ENCODE results near the gene PYGB.
"Not testable (repeated sequence)": the region's sequence is repeated elsewhere in the genome, so short reads cannot be mapped to it uniquely, and the experiment has no call there.

PYGB gene

DNA sequence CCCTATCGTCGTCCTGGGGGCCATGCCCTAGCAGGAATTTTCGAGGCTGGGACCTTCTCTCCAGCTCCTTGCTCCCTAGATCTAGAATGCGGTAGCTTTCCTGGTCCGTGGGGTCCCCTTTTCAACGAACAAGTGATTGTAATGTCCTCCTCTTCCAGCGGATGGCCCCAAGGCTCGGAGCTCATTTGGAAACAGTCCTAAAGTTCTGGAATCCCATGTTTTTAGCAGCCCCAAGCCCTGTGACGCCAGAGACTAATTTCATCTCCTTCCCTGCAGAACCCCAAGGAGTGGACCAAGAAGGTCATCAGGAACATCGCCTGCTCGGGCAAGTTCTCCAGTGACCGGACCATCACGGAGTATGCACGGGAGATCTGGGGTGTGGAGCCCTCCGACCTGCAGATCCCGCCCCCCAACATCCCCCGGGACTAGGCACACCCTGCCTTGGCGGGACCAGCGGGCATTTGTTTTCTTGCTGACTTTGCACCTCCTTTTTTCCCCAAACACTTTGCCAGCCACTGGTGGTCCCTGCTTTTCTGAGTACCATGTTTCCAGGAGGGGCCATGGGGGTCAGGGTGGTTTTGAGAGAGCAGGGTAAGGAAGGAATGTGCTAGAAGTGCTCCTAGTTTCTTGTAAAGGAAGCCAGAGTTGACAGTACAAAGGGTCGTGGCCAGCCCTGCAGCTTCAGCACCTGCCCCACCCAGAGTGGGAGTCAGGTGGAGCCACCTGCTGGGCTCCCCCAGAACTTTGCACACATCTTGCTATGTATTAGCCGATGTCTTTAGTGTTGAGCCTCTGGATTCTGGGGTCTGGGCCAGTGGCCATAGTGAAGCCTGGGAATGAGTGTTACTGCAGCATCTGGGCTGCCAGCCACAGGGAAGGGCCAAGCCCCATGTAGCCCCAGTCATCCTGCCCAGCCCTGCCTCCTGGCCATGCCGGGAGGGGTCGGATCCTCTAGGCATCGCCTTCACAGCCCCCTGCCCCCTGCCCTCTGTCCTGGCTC, 48.5 kb downstream of the PYGB start:
- DNase-seq (ENCODE audit: low spot score), result no peak

DNA sequence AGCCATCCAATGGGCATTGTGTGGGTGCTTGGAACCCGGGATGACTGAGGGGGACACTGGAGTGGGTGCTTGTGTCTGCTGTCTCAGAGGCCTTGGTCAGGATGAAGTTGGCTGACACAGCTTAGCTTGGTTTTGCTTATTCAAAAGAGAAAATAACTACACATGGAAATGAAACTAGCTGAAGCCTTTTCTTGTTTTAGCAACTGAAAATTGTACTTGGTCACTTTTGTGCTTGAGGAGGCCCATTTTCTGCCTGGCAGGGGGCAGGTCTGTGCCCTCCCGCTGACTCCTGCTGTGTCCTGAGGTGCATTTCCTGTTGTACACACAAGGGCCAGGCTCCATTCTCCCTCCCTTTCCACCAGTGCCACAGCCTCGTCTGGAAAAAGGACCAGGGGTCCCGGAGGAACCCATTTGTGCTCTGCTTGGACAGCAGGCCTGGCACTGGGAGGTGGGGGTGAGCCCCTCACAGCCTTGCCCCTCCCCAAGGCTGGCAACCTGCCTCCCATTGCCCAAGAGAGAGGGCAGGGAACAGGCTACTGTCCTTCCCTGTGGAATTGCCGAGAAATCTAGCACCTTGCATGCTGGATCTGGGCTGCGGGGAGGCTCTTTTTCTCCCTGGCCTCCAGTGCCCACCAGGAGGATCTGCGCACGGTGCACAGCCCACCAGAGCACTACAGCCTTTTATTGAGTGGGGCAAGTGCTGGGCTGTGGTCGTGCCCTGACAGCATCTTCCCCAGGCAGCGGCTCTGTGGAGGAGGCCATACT, 49.4 kb downstream of the PYGB start:
- no peak for DNase-seq (ENCODE audit: low spot score)

DNA sequence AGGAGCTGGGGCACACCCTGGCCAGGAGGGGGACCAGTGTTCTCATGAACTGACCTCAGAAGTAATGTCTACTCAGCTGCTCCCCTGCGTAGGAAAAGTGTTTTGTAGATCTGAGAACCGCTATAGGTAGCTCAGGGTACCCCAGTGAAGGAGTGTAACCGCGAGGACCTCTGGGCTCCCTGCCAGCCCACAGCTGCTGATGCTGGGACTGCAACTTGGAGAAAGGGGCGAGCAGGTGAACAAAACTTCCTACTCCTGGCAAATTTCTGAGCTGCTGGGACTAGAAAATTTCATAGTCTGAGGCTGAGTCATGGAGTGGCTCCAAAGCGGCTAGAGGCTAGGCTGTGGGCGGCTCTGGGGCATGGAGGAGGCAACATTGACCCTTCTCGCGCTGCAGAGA, 51.9 kb downstream of the PYGB start:
- peak; percentile 21 for DNase-seq (ENCODE audit: low spot score)

DNA sequence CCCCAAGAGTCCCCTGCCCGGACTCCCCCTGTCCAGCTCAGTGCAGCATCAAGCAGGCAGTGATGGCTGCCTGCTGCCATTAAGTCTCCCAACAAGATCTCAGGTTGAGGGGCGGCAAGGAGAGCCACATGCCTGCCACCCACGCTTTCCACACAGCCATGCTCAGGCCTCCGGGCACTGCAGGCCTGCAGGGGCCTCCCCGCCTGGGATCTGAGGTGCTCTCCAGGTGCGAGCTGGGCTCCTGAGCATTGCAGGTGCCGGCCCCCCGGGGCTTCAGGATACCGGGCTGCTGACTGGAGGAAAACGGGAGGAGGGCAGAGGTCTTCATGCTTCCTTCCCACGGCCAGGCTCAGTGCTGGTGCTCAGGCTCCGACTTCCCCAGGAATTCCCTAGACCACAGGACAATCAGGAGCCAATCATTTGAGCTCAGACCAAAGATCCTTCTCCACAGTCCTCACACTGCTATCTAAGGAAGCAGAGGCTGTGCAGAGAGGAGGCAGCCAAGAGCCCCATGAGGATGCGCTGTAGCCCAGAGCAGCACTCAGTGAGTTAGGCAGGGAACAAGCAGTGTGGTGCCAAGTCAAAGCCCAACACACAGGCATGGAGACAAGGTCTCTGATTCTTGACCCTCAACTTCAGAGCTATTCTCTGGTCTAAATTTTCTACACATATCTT, 52.7 kb downstream of the PYGB start:
- no peak for DNase-seq (ENCODE audit: low spot score)

DNA sequence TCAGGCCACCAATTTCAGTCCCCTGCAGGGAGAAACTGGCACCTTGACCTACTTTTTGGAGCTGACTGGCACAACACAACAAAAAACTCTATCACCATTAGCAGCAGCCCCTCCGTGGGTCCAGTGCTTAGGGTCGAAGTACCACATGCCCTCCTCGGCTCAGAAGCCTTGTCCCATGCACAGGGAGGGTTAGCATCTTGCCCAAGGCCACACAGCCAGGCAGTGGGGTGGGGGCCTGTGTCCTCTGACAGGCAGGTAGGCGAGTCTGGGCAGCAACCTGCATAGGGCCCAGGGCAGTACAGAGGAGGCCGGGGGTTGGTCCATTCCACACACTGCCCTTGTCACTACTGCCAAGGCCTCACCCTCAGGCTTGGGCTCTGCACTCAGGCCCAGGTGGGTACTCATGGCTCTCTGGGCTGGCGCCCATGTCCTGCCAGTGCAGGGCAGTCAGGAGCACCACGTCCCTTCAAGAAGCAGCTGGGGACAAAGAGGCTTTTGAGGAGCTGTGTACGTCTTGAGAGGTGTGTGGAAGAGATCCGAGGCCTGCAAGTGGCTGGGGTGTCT, 53.6 kb downstream of the PYGB start:
- DNase-seq (ENCODE audit: low spot score), result no peak

DNA sequence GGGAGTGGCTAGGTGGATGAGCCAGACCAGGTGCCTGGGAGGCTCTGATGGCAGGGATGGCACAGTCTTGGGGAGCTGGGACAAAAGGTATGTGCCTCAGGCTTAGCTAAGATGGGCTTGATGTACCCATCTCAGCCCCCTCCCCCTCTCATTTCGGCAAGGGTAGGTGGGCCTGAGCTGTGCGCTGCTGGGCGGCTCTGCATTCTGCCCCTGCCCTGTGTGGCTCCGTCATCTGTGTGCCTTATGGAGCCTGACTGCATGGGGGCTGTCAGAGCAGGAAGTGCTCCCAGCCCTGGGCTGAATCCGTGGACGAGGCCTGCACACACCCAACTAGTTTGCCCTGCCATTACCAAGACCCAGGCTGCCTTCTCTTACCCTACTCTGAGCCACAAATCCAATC, 54.7 kb downstream of the PYGB start:
- no peak for DNase-seq (ENCODE audit: low spot score)

DNA sequence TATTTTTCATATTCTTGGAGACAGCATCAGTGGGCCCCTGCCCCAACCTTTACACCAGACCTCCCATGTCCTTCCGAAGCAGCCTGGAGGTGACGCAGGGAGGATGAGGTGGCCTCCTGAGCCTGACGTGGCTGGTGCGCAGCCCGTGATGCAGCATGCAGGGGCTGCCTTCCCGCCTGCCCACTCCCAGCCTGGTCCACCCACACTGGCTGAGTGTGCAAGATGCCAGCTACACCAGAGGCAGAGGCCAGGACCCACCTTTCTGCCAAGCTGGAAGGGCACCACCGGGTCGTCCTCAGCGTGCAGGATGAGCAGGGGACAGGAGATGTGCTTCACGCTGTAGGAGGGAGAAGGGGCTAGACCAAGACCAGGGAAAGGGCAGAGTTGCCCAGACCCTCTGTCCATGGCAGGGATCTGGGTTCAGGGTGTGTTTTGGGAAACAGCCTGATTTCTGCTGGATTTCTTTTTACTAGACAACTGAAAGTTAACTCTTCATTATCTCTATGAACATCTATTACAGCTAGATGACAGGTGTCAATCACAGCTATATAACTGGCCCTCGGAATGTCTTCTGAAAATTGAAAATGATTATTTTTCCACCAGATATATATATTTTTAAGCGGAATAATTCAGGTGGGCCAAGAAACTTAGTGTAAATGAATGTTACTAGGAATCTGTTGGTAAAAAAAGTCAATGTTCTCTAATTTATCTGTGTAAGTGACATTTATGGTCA, 55.6 kb downstream of the PYGB start:
- no peak for DNase-seq (ENCODE audit: low spot score)

DNA sequence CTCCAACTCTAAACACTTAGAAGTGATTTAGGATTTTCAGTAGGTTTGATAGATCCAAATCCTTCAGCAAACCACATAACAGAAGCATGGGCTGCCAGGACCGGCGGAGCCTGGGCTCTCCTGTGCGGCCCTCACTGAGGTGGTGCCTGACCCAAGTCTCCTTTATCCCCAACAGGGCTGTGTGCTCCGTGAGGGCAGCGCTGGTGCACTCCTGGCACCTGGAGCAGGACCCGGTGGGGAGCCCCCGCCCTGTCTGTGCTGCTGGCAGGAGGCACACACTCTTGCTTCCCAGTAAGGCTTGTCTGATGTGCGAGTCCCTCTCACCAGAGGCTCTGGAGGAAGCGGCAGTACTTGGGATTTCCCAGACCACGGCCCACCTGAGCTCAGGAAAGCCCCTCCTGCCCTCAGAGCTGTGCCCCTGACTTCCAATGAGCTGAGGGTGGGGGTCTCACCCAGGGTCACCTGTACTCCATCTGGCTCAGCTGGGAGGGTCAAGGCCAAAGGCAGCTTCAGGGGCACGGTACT, 56.2 kb downstream of the PYGB start:
- no peak for DNase-seq (ENCODE audit: low spot score)

DNA sequence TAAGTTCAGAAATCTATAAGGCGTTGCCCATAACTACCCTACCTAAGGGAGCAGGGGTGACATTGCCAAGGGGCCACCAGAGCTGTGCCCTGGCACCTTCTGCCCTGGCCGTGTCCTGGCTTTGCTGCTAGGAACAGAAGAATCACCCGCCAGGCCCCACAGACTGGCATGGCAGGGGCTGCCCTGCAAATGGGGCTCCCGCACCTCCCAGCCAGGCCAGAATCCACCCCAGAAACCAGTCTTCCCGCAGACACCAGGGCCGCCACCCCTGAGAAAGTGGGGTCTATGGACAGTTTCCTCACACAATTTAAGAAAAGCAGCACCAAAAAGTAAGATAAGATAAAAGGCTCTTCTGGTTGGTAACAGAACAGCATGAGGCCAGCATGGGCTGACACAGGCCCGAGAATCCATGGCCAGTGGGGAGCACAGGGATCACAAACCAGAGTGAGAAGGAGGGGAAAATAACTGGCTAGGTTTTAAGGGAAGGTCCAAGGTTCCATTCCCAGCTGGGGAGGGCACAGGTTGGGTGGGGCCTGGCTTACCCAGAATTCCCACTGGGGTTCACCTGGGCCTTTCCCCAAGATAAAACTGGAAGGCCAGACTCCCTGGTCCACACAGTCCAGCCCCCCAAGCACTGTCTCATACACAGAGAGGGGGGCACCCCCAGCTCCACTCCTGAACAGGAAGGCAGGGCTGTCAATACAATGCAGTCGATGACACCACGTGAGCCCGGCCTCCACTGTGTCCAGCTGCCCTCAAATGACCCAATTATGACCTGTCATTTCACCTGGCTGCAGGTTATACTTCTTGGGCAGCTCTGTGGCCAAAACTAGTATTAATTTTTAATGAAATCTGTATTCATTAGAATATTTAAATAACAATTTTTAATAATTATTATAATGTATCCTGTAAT, 59.4 kb downstream of the PYGB start:
- DNase-seq (ENCODE audit: low spot score), result no peak

DNA sequence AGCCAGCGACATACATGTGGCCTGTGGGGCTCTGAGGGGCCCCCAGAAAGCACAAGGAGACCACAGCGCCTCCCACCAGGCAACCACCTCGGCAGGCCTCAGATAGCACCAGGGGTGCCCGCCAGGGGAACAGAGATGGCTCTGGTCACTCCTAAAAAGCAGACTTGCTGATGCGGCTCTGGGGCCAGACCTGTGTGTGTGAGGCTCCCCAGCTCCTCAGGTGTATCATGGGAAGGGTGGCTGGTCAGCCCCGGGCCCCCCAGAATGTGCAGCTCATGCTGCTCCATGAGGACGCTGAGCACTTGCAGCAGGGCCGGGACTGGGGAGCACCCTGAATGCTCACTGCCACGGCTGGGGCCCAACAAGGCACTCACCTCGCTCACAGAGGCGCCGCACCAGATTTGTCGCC, 60.2 kb downstream of the PYGB start:
- no peak for DNase-seq (ENCODE audit: low spot score)

DNA sequence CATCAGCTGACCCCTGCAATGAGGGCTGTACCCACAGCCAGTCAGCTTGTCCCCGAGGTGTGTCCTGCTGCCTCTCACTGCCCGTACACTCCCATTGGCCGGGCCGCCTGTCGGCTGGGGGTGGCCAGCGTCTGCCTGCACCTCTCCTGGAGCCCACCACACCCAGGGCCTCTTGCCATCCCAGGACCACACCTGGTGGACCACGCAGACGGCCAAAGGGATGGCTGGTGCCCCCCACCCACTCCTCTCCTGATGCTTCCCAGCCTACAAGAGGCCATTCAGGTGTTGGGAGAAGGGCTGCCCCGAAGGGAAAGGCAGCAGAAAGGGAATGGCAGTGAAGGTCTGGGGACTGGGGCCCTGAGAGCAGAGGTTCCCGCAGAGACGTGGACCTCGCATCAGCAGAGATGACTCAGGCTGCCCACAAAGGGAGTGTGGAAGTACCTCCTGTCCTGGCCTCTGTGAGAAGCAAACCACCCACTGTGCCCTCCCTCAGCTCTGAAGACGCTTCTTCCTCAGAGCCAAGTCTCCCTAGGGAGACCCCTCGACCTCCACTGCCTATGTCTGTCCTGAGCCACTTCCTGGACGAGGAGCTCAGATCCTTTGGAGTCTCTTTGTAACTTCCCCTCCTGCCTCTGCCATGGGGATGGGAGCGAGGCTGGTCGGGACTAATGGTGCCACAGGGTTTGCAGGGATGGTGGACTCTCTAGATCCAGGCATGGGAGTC, 60.9 kb downstream of the PYGB start:
- DNase-seq (ENCODE audit: low spot score), result no peak

DNA sequence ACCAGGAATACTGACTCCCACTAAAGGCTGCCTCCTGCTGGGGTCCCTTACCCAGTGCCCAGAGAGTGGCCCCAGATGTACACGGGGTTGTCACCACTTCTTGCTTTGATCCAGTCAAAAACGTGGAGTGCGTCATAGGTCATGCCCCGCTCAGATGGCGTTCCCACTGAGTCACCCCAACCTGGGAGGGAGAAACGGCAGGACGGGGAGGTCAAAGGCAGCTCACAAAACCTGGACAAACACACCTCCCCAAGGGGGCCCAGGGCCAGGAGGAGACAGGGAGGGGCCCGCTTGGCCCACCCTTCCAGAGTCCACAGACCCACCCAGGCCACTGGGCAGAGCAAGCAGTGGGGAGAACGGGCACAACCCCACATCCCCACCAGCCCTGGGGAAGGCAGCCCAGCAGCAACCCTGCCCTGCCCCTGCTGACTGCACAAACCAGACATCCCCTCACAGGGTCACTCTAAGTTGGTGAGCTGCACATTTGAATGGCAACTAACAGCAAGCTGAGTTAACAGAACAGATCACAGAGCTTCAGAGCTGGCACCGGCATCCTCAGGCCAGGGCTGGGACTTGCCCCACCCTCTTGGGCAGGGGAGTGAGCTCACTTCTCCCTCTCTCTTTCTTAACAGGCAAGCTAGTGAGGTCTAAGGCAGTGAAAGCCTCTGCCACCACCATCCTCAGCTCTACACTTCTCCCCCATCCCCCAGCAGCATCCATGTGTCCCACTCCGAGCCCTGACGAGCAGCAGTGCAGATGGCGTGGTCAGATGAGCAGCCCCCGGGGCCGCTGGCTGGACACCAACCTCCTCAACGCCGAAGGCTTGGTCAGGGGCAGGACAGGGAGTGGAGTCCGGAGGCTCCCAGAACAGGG, 61.7 kb downstream of the PYGB start:
- no peak for DNase-seq (ENCODE audit: low spot score)

DNA sequence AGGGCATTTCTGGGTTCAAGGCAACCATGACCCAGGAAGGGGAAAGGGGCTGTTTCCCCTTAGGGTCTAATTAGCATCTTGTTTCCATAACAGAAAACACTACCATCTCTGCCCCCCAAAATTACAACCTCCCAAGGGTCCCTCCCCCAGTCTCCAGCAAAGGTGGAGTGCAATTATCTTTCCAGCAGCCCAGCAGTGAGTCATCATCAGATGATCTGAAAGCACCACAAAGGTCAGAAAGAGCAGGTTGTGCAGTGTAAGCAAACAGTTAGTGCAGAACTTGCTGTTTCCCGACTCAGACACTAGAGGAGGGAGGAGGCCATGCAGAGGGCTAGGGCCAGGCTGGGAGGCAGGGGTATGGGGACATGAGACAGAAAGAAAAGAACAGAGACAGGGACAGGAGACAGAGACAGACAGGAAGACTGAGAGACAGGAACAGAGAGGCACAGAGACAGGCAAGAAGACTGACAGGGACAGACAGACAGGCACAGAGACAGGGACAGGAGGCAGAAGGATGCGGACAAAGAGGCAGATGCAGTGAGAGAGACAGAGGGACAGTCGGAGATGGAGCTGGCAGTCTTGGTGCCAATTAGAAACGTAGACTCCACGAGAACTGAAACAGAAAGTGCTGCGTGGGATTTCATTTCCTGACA, 62.5 kb downstream of the PYGB start:
- peak; percentile 86 for DNase-seq (ENCODE audit: low spot score)

DNA sequence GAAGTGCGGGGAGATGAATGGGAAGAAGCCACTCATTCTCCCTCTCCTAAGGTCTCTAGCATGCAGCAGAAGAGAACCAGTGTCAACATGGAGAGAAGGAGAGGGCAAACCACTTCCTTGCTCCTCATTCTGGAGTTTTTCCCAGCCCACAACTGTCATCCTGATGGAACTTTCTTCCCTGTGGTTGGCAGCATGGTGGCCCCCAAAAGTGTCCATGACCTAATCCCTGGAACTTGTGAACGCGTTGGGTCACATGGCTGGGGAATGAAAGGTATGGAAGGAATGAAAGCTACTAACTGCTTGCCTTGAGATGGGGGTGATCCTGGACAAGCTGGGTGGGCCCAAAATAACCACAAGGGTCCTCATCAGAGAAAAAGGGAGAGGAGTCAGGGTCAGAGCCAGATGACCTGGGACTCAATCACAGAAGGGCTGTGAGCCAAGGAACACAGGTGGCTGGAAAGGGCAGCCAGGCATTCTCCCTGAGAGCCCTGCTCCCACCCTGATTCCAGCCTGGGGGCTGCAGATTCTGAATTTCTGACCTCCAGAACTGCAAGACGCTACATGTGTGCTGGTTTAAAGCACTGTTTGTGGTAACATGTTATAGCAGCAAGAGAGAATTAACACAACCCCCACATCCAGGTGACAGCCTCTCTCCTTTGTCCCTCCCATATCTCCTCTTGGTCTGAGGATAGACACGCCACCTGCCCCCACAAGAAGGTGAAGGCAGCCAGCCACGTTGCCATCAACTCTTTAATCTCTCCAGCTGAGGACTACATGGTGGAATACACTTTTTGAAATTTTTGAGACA, 63.2 kb downstream of the PYGB start:
- DNase-seq (ENCODE audit: low spot score), result no peak

DNA sequence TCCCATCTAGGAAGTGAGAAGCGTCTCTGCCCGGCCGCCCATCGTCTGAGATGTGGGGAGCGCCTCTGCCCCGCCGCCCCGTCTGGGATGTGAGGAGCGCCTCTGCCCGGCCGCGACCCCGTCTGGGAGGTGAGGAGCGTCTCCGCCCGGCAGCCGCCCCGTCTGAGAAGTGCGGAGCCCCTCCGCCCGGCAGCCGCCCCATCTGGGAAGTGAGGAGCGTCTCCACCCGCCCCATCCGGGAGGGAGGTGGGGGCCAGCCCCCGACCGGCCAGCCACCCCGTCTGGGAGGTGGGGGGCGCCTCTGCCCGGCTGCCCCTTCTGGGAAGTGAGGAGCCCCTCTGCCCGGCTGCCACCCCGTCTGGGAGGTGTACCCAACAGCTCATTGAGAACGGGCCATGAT, 64.8 kb downstream of the PYGB start:
- DNase-seq (ENCODE audit: low spot score), result not testable (repeated sequence)

DNA sequence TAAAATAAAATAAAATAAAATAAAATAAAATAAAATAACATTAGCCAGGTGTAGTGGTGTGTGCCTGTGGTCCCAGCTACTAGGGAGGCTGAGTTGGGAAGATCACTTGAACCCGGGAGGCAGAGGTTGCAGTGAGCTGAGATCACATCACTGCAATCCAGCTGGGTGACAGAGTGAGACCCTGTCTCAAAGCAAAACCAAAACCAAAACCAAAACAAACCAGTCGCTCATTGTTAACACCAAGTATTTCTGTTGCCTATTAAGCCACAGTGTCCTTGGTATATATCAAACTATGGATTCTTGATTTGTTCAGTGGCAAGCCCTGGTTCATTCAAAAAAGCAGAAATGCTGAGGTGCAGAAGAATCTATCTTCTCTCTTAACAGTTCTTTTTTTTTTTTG, 65.7 kb downstream of the PYGB start:
- no peak for DNase-seq (ENCODE audit: low spot score)
